ENCODE results near the gene CAPN11. TPM values are rescaled to one million over a fixed set of nuclear protein-coding genes. Genes with fewer than 3 reads are reported as not detected.

Gene CAPN11
- total RNA-seq, result under 1 TPM in 1 of 2 donors, not detected in 1; 0.39 TPM

GRCh38 chr6:44158770-44159228 is at the start of gene CAPN11:
Gene CAPN11, plus strand, starts transcription at chr6:44158820. Its CDS starts 29 bp downstream, at chr6:44158849.
- Mint-ChIP-seq H3K27me3 (ENCODE audit: low read depth) (peaks cover 12% of the 10 kb centered on the region), H3K27ac (no peak within 1 kb of the TSS), H3K4me1 (ENCODE audit: low read depth) (peaks cover 13% of the 10 kb centered on the region), H3K4me3 (no peak within 1 kb of the TSS), H3K9me3 (no peaks in the 10 kb centered on the region), H3K36me3 (ENCODE audit: insufficient read depth in 2 of 2) (no peaks in the 10 kb centered on the region)
- DNase-seq (no peak), ATAC-seq (replicated peaks in 1 of 2) (no peak)

- Mint-ChIP-seq H3K4me3 (no peak overlapping the region), H3K27ac (no peak overlapping the region), H3K9me3 (no peaks in the 10 kb centered on the region), H3K4me1 (ENCODE audit: low read depth) (no peaks in the 10 kb centered on the region), H3K27me3 (ENCODE audit: low read depth) (no peaks in the 10 kb centered on the region), H3K36me3 (ENCODE audit: insufficient read depth in 2 of 2) (peaks cover 9 to 14% of the 10 kb centered on the region in 2 donors)
- ATAC-seq (replicated peaks in 1 of 2) (no peak), DNase-seq (no peak)
Observed at GRCh38 chr6:44109212-44109611, 49.4 kb upstream of the CAPN11 start.

- no peaks in the 10 kb centered on the region for H3K9me3 Mint-ChIP-seq
- H3K4me3 Mint-ChIP-seq, result no peak overlapping the region
- peaks cover 9 to 15% of the 10 kb centered on the region in 2 donors for H3K36me3 Mint-ChIP-seq (ENCODE audit: insufficient read depth in 2 of 2)
- ATAC-seq (replicated peaks in 1 of 2) (no peak), DNase-seq (no peak)
- H3K27me3 Mint-ChIP-seq (ENCODE audit: low read depth), result no peaks in the 10 kb centered on the region
- peak overlapping the region; percentile 48 for H3K27ac Mint-ChIP-seq
- no peaks in the 10 kb centered on the region for H3K4me1 Mint-ChIP-seq (ENCODE audit: low read depth)
Observed at GRCh38 chr6:44110005-44110676, 48.5 kb upstream of the CAPN11 start.

GRCh38 chr6:44110966-44111365 is 47.7 kb upstream of the CAPN11 start:
- H3K9me3 Mint-ChIP-seq, result no peaks in the 10 kb centered on the region
- ATAC-seq (replicated peaks in 1 of 2) (no peak), DNase-seq (no peak)
- H3K27ac Mint-ChIP-seq, result no peak overlapping the region
- no peaks in the 10 kb centered on the region for H3K27me3 Mint-ChIP-seq (ENCODE audit: low read depth)
- no peaks in the 10 kb centered on the region for H3K4me1 Mint-ChIP-seq (ENCODE audit: low read depth)
- H3K4me3 Mint-ChIP-seq, result no peak overlapping the region
- peaks cover 8 to 17% of the 10 kb centered on the region in 2 donors for H3K36me3 Mint-ChIP-seq (ENCODE audit: insufficient read depth in 2 of 2)

- H3K4me1 Mint-ChIP-seq (ENCODE audit: low read depth), result peaks cover 2% of the 10 kb centered on the region
- H3K27me3 Mint-ChIP-seq (ENCODE audit: low read depth), result no peaks in the 10 kb centered on the region
- ATAC-seq (replicated peaks in 1 of 2) (no peak), DNase-seq (no peak)
- peak overlapping the region; percentile 4 for H3K27ac Mint-ChIP-seq
- no peak overlapping the region for H3K4me3 Mint-ChIP-seq
- no peaks in the 10 kb centered on the region for H3K9me3 Mint-ChIP-seq
- peaks cover 6 to 17% of the 10 kb centered on the region in 2 donors for H3K36me3 Mint-ChIP-seq (ENCODE audit: insufficient read depth in 2 of 2)
Observed at GRCh38 chr6:44111434-44112417, 46.9 kb upstream of the CAPN11 start.

GRCh38 chr6:44113414-44113813 is 45.2 kb upstream of the CAPN11 start:
- no peaks in the 10 kb centered on the region for H3K9me3 Mint-ChIP-seq
- H3K27me3 Mint-ChIP-seq (ENCODE audit: low read depth), result no peaks in the 10 kb centered on the region
- no peak overlapping the region for H3K4me3 Mint-ChIP-seq
- H3K36me3 Mint-ChIP-seq (ENCODE audit: insufficient read depth in 2 of 2), result peaks cover 6 to 17% of the 10 kb centered on the region in 2 donors
- H3K27ac Mint-ChIP-seq, result no peak overlapping the region
- ATAC-seq (replicated peaks in 1 of 2), result no peak
- DNase-seq, result no peak
- peaks cover 19% of the 10 kb centered on the region for H3K4me1 Mint-ChIP-seq (ENCODE audit: low read depth)

- H3K4me3 Mint-ChIP-seq, result no peak overlapping the region
- no peaks in the 10 kb centered on the region for H3K9me3 Mint-ChIP-seq
- no peak for DNase-seq
- H3K4me1 Mint-ChIP-seq (ENCODE audit: low read depth), result peaks cover 39% of the 10 kb centered on the region
- peak overlapping the region; percentile 12 for H3K27ac Mint-ChIP-seq
- H3K36me3 Mint-ChIP-seq (ENCODE audit: insufficient read depth in 2 of 2), result peaks cover 2 to 16% of the 10 kb centered on the region in 2 donors
- H3K27me3 Mint-ChIP-seq (ENCODE audit: low read depth), result no peaks in the 10 kb centered on the region
- no peak for ATAC-seq (replicated peaks in 1 of 2)
Observed at GRCh38 chr6:44115866-44116265, 42.8 kb upstream of the CAPN11 start.

- DNase-seq (no peak), ATAC-seq (replicated peaks in 1 of 2) (peak in 1 of 2 donors; percentile 38)
- Mint-ChIP-seq H3K4me1 (ENCODE audit: low read depth) (peaks cover 48% of the 10 kb centered on the region), H3K27ac (no peak overlapping the region), H3K27me3 (ENCODE audit: low read depth) (no peaks in the 10 kb centered on the region), H3K4me3 (no peak overlapping the region), H3K36me3 (ENCODE audit: insufficient read depth in 2 of 2) (peaks cover 0 to 10% of the 10 kb centered on the region in 2 donors), H3K9me3 (no peaks in the 10 kb centered on the region)
Observed at GRCh38 chr6:44116641-44117382, 41.8 kb upstream of the CAPN11 start.

- Mint-ChIP-seq H3K27ac (no peak overlapping the region), H3K4me3 (no peak overlapping the region), H3K4me1 (ENCODE audit: low read depth) (peaks cover 54% of the 10 kb centered on the region), H3K27me3 (ENCODE audit: low read depth) (no peaks in the 10 kb centered on the region), H3K36me3 (ENCODE audit: insufficient read depth in 2 of 2) (peaks cover 0 to 5% of the 10 kb centered on the region in 2 donors), H3K9me3 (no peaks in the 10 kb centered on the region)
- ATAC-seq (replicated peaks in 1 of 2), result no peak
- DNase-seq, result no peak
Observed at GRCh38 chr6:44117397-44118128, 41.1 kb upstream of the CAPN11 start.

- peaks cover 0 to 6% of the 10 kb centered on the region in 2 donors for H3K36me3 Mint-ChIP-seq (ENCODE audit: insufficient read depth in 2 of 2)
- no peak overlapping the region for H3K27ac Mint-ChIP-seq
- H3K4me3 Mint-ChIP-seq, result no peak overlapping the region
- H3K9me3 Mint-ChIP-seq, result no peaks in the 10 kb centered on the region
- H3K27me3 Mint-ChIP-seq (ENCODE audit: low read depth), result no peaks in the 10 kb centered on the region
- peaks cover 76% of the 10 kb centered on the region for H3K4me1 Mint-ChIP-seq (ENCODE audit: low read depth)
- ATAC-seq (replicated peaks in 1 of 2) (no peak), DNase-seq (no peak)
Observed at GRCh38 chr6:44119704-44120262, 38.8 kb upstream of the CAPN11 start.

GRCh38 chr6:44120692-44121443 is 37.8 kb upstream of the CAPN11 start:
- ATAC-seq (replicated peaks in 1 of 2) (no peak), DNase-seq (no peak)
- Mint-ChIP-seq H3K27me3 (ENCODE audit: low read depth) (no peaks in the 10 kb centered on the region), H3K4me3 (no peak overlapping the region), H3K27ac (no peak overlapping the region), H3K4me1 (ENCODE audit: low read depth) (peaks cover 87% of the 10 kb centered on the region), H3K9me3 (no peaks in the 10 kb centered on the region), H3K36me3 (ENCODE audit: insufficient read depth in 2 of 2) (peaks cover 3 to 6% of the 10 kb centered on the region in 2 donors)
